Measurements from ENCODE around the gene ACR. TPM values are rescaled to one million over a fixed set of nuclear protein-coding genes. Genes with fewer than 3 reads are reported as not detected.

The ACR gene
- total RNA-seq, 4 donors from 2014 or later, result 0.27 to 1.4 TPM; not detected in 2

GRCh38 chr22:50723991-50724390 lies 14.0 kb upstream of the ACR start:
- WGBS, 2 donors, result 79 to 81% methylated on average over 7 of the region's 7 CpGs

GRCh38 chr22:50724616-50725015 lies 13.4 kb upstream of the ACR start:
- H3K27me3 ChIP-seq, result no peaks in the 10 kb centered on the region
- no peak overlapping the region for H3K4me3 ChIP-seq (replicated peaks in 1 of 3)
- no peaks in the 10 kb centered on the region for H3K4me1 ChIP-seq
- H3K36me3 ChIP-seq, result no peaks in the 10 kb centered on the region
- no peaks in the 10 kb centered on the region for H3K9me3 ChIP-seq
- intact Hi-C loops (cut with DNase I), result no loop called here
- TF ChIP-seq, protein P1, sequence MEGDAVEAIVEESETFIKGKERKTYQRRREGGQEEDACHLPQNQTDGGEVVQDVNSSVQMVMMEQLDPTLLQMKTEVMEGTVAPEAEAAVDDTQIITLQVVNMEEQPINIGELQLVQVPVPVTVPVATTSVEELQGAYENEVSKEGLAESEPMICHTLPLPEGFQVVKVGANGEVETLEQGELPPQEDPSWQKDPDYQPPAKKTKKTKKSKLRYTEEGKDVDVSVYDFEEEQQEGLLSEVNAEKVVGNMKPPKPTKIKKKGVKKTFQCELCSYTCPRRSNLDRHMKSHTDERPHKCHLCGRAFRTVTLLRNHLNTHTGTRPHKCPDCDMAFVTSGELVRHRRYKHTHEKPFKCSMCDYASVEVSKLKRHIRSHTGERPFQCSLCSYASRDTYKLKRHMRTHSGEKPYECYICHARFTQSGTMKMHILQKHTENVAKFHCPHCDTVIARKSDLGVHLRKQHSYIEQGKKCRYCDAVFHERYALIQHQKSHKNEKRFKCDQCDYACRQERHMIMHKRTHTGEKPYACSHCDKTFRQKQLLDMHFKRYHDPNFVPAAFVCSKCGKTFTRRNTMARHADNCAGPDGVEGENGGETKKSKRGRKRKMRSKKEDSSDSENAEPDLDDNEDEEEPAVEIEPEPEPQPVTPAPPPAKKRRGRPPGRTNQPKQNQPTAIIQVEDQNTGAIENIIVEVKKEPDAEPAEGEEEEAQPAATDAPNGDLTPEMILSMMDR (IDR thresholded peaks at IDR 0.05), result no peak
- no peak for TF ChIP-seq POLR2A (IDR thresholded peaks at IDR 0.05)
- no peak overlapping the region for H3K27ac ChIP-seq
- WGBS, 2 donors, result 73 to 88% methylated on average over 4 to 8 of the region's 8 CpGs
- DNase-seq, result no peak

More at GRCh38 chr22:50723991-50724390, 14.0 kb upstream of the ACR start:
- no peak overlapping the region for H3K27ac ChIP-seq
- intact Hi-C loops (cut with DNase I), result no loop called here
- TF ChIP-seq, protein P1 (IDR thresholded peaks at IDR 0.05), result no peak
- TF ChIP-seq POLR2A (IDR thresholded peaks at IDR 0.05), result no peak
- H3K4me1 ChIP-seq, result no peaks in the 10 kb centered on the region
- H3K4me3 ChIP-seq (replicated peaks in 1 of 3), result no peak overlapping the region
- no peaks in the 10 kb centered on the region for H3K9me3 ChIP-seq
- H3K36me3 ChIP-seq, result no peaks in the 10 kb centered on the region
- H3K27me3 ChIP-seq, result no peaks in the 10 kb centered on the region
- DNase-seq, result no peak

DNA sequence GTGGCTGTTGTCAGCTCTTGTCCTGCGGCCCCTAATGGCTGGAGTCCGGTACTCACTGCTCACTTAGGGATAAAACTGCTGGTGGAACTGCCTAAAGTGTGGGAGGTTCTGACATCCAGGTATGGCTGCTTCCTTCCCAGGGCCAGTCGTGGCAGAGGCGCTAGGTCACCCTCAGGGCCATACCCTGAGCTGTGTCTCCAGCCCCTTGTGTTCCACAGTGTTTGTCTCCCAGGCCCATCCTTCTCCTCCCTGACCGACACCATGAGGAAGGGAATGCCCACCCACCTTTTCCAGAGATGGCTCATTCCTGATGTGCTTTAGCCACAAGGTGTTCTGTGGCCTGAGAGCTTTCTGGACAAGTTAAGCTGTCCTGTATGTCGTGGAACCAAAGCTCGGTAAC lies 12.4 kb upstream of the ACR start:
- Histone ChIP-seq H3K36me3 (no peaks in the 10 kb centered on the region), H3K27me3 (no peaks in the 10 kb centered on the region), H3K9me3 (no peaks in the 10 kb centered on the region), H3K4me3 (replicated peaks in 1 of 3) (no peak overlapping the region), H3K27ac (no peak overlapping the region), H3K4me1 (no peaks in the 10 kb centered on the region)
- no peak for DNase-seq
- intact Hi-C loops (cut with DNase I), result no loop called here
- TF ChIP-seq, protein P1 (IDR thresholded peaks at IDR 0.05), result no peak
- no peak for TF ChIP-seq POLR2A (IDR thresholded peaks at IDR 0.05)
- 91 to 94% methylated on average over 7 of the region's 7 CpGs for WGBS, 2 donors

DNA sequence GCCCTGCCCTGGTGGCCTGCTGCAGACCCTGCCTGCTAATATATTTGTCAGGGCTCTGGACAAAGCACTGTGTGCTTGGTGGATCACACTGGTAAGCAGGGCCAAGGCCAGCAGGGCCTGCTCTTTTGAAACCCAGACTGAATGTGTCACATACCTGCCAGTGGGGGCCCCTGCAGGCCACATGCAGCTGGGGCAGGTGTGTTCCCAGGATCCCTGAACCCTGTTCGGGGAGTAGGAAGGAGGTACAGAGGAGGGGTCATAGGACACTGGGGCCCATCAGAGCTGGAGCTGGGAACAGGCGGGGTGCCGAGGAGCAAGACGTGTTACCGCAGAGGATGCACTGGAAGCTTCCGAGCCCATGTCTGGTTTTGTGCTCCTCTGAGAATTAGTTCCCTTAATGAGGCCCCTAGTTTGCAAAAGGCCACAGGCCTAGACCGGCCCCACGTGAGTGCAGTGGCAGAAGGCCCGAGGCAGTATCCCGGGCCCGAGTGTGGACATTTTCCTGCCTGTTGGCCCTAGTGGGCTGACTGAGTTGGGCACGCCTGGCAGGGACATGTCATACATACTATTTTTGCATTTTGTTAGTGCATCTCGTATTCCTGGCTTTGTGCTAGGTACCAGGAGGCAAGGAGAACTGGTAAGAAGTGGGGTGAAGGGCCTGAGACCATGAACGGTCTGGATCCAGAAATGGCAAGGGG lies 11.2 kb upstream of the ACR start:
- TF ChIP-seq, protein P1 (IDR thresholded peaks at IDR 0.05), result no peak
- no peak for TF ChIP-seq POLR2A (IDR thresholded peaks at IDR 0.05)
- no peak overlapping the region for H3K27ac ChIP-seq
- intact Hi-C loops (cut with DNase I), result no loop called here
- H3K27me3 ChIP-seq, result no peaks in the 10 kb centered on the region
- H3K4me3 ChIP-seq (replicated peaks in 1 of 3), result no peak overlapping the region
- 88 to 89% methylated on average over 13 to 14 of the region's 14 CpGs for WGBS, 2 donors
- H3K36me3 ChIP-seq, result no peaks in the 10 kb centered on the region
- H3K4me1 ChIP-seq, result peaks cover 0 to 6% of the 10 kb centered on the region in 2 donors
- H3K9me3 ChIP-seq, result no peaks in the 10 kb centered on the region
- DNase-seq, result no peak

GRCh38 chr22:50727678-50728522 lies 10.1 kb upstream of the ACR start:
- no peaks in the 10 kb centered on the region for H3K9me3 ChIP-seq
- H3K27me3 ChIP-seq, result no peaks in the 10 kb centered on the region
- no peak overlapping the region for H3K4me3 ChIP-seq (replicated peaks in 1 of 3)
- WGBS, 2 donors, result 82 to 90% methylated on average over 21 to 23 of the region's 23 CpGs
- intact Hi-C loops (cut with DNase I), result no loop called here
- H3K27ac ChIP-seq, result no peak overlapping the region
- no peak for DNase-seq
- TF ChIP-seq POLR2A (IDR thresholded peaks at IDR 0.05), result no peak
- TF ChIP-seq, protein P1 (IDR thresholded peaks at IDR 0.05), result no peak
- no peaks in the 10 kb centered on the region for H3K36me3 ChIP-seq
- H3K4me1 ChIP-seq, result peaks cover 0 to 11% of the 10 kb centered on the region in 2 donors
